Activated CD8-positive, alpha-beta memory T cell treated with anti-CD3 and anti-CD28 coated beads, Interleukin-2, amount 50 U/mL, for 48 hours (primary cell): Measurements from ENCODE around the gene KCNK17.
"Not testable (repeated sequence)": the region's sequence is repeated elsewhere in the genome, so short reads cannot be mapped to it uniquely, and the experiment has no call there.

Experiments
- DNase-seq: peaks from one replicate; pipeline ENCODE4 v3.0.0-alpha.2; 2020

Gene KCNK17

GRCh38 chr6:39301606-39302005 lies 12.6 kb downstream of the KCNK17 start:
- no peak for DNase-seq

GRCh38 chr6:39300739-39301138 lies 13.5 kb downstream of the KCNK17 start:
- no peak for DNase-seq

- DNase-seq = no peak
Observed at GRCh38 chr6:39298061-39298460, 16.2 kb downstream of the KCNK17 start.

GRCh38 chr6:39296745-39297640 lies 17.2 kb downstream of the KCNK17 start:
- no peak for DNase-seq

- DNase-seq = no peak
Observed at GRCh38 chr6:39295611-39296011, 18.6 kb downstream of the KCNK17 start.

- DNase-seq = no peak
Observed at GRCh38 chr6:39294899-39295298, 19.3 kb downstream of the KCNK17 start.

- no peak for DNase-seq
Observed at GRCh38 chr6:39294133-39294532, 20.1 kb downstream of the KCNK17 start.

GRCh38 chr6:39292637-39293036 lies 21.6 kb downstream of the KCNK17 start:
- no peak for DNase-seq

GRCh38 chr6:39289490-39289889 lies 24.7 kb downstream of the KCNK17 start:
- DNase-seq = no peak

- no peak for DNase-seq
Observed at GRCh38 chr6:39287601-39288000, 26.6 kb downstream of the KCNK17 start.

GRCh38 chr6:39286596-39286995 lies 27.6 kb downstream of the KCNK17 start:
- not testable (repeated sequence) for DNase-seq

- DNase-seq = no peak
Observed at GRCh38 chr6:39282774-39283173, 31.4 kb downstream of the KCNK17 start.

GRCh38 chr6:39281312-39281980 lies 32.8 kb downstream of the KCNK17 start:
- no peak for DNase-seq

GRCh38 chr6:39280247-39280731 lies 33.9 kb downstream of the KCNK17 start:
- DNase-seq = no peak

- DNase-seq = no peak
Observed at GRCh38 chr6:39279539-39279938, 34.7 kb downstream of the KCNK17 start.

- no peak for DNase-seq
Observed at GRCh38 chr6:39276379-39276995, 37.7 kb downstream of the KCNK17 start.

GRCh38 chr6:39274903-39275302 lies 39.3 kb downstream of the KCNK17 start:
- DNase-seq = no peak

- no peak for DNase-seq
Observed at GRCh38 chr6:39274471-39274870, 39.7 kb downstream of the KCNK17 start.

GRCh38 chr6:39273406-39273821 lies 40.8 kb downstream of the KCNK17 start:
- no peak for DNase-seq

- no peak for DNase-seq
Observed at GRCh38 chr6:39269961-39270360, 44.3 kb downstream of the KCNK17 start.

GRCh38 chr6:39268721-39269120 lies 45.5 kb downstream of the KCNK17 start:
- DNase-seq = no peak

- DNase-seq = no peak
Observed at GRCh38 chr6:39268171-39268570, 46.0 kb downstream of the KCNK17 start.

GRCh38 chr6:39266782-39267355 lies 47.4 kb downstream of the KCNK17 start:
- no peak for DNase-seq
